HepG2 (cell line): ENCODE results near the gene PIGN. TPM values are rescaled to one million over a fixed set of nuclear protein-coding genes. Genes with fewer than 3 reads are reported as not detected.

ENCODE experiments used
- AKNA ChIP-seq: sonication (generic); formaldehyde crosslinking; IDR thresholded peaks from 2 replicates; pipeline ENCODE4 v1.4.0; 2020; ENCODE audit warnings: missing genetic modification reagents, borderline replicate concordance
- CC2D1A ChIP-seq: sonication (generic); formaldehyde crosslinking; IDR thresholded peaks from 2 replicates; pipeline ENCODE4 v1.8.1; 2023; ENCODE audit warnings: mild to moderate bottlenecking, missing genetic modification reagents
- GABPA ChIP-seq, 2 experiments: IDR thresholded peaks; 2 replicates each; pipeline ENCODE4 v1.6.1; 2011 to 2016; ENCODE audit warnings: low read depth in 2 of 2, low read length in 1 of 2, missing biosample characterization in 1 of 2, missing genetic modification characterization in 1 of 2
- IRF2 ChIP-seq: IDR thresholded peaks from 2 replicates; pipeline ENCODE4 v1.6.1; 2018; ENCODE audit warnings: missing genetic modification reagents, missing compliant biosample characterization
- JUN ChIP-seq: sonication (generic); formaldehyde crosslinking; IDR thresholded peaks from 2 replicates; pipeline ENCODE4 v1.4.0; 2020; ENCODE audit warnings: mild to moderate bottlenecking, missing genetic modification reagents
- KDM4B ChIP-seq: sonication (generic); formaldehyde crosslinking; IDR thresholded peaks from 2 replicates; pipeline ENCODE4 v1.4.0; 2020; ENCODE audit warnings: missing genetic modification reagents
- NFE2L2 ChIP-seq: fragments of 150-350 bp; IDR thresholded peaks from 2 replicates; pipeline ENCODE4 v1.6.1; 2014; ENCODE audit warnings: low read length
- PHF8 ChIP-seq: sonication (generic); formaldehyde crosslinking; IDR thresholded peaks from 2 replicates; pipeline ENCODE4 v1.5.0; 2020; ENCODE audit warnings: missing genetic modification reagents
- RBM39 ChIP-seq: fragments of 200-400 bp; formaldehyde crosslinking; IDR thresholded peaks from one replicate; pipeline ENCODE4 v1.6.1; 2018; ENCODE audit warnings: antibody characterized with exemption, mild to moderate bottlenecking, low read depth, low read length; ENCODE audit not compliant: poor library complexity, severe bottlenecking
- SMYD3 ChIP-seq: sonication (generic); formaldehyde crosslinking; IDR thresholded peaks from 2 replicates; pipeline ENCODE4 v1.8.1; 2023; ENCODE audit warnings: mild to moderate bottlenecking, missing genetic modification reagents
- TARDBP ChIP-seq: sonication (generic); formaldehyde crosslinking; IDR thresholded peaks from 2 replicates; pipeline ENCODE4 v1.8.0; 2022; ENCODE audit warnings: mild to moderate bottlenecking, missing genetic modification reagents
- TBX2 ChIP-seq: sonication (generic); formaldehyde crosslinking; IDR thresholded peaks from 2 replicates; pipeline ENCODE4 v1.5.0; 2020; ENCODE audit warnings: missing genetic modification reagents, mild to moderate bottlenecking, borderline replicate concordance
- ZBTB46 ChIP-seq: sonication (generic); formaldehyde crosslinking; IDR thresholded peaks from 2 replicates; pipeline ENCODE4 v1.4.0; 2020; ENCODE audit warnings: mild to moderate bottlenecking, missing genetic modification reagents, borderline replicate concordance
- ZFP36L1 ChIP-seq: sonication (generic); formaldehyde crosslinking; IDR thresholded peaks from 2 replicates; pipeline ENCODE4 v1.8.0; 2022; ENCODE audit warnings: mild to moderate bottlenecking, missing genetic modification reagents, moderate library complexity
- ZNF567 ChIP-seq: sonication (generic); formaldehyde crosslinking; IDR thresholded peaks from 2 replicates; pipeline ENCODE4 v1.8.1; 2023; ENCODE audit warnings: mild to moderate bottlenecking, missing genetic modification reagents, borderline replicate concordance
- ZNF598 ChIP-seq: sonication (generic); formaldehyde crosslinking; IDR thresholded peaks from 2 replicates; pipeline ENCODE4 v1.5.1; 2020; ENCODE audit warnings: mild to moderate bottlenecking, missing genetic modification reagents, borderline replicate concordance
- ZNF772 ChIP-seq: sonication (generic); formaldehyde crosslinking; IDR thresholded peaks from 2 replicates; pipeline ENCODE4 v1.5.0; 2020; ENCODE audit warnings: mild to moderate bottlenecking, missing genetic modification reagents
- ZSCAN5A ChIP-seq: sonication (generic); formaldehyde crosslinking; IDR thresholded peaks from 2 replicates; pipeline ENCODE4 v1.8.0; 2022; ENCODE audit warnings: mild to moderate bottlenecking, missing genetic modification reagents, borderline replicate concordance
- polyA plus RNA-seq, 8 experiments: library from polyadenylated mRNA; depleted of rRNA in 3 of 8; stranded (reverse) in 7 of 8; unstranded in 1 of 8; fragments of >200 nt; fragmentation: Illumina TruSeq in 4 of 8; extraction: Trizol in 4 of 8; gene quantifications; 2 replicates each; pipeline versions ENCODE4 v1.2.1 to v1.2.3, GENCODE V29; 2011 to 2016; ENCODE audit warnings: low read depth in 4 of 8, missing spikeins in 1 of 8, mixed read lengths in 1 of 8; ENCODE audit not compliant: insufficient read depth in 1 of 8
- total RNA-seq, 5 experiments: library from RNA; depleted of rRNA; stranded (reverse); fragments of >200 nt; fragmentation: Illumina TruSeq; extraction: Trizol; gene quantifications; 2 replicates each; pipeline ENCODE4 v1.2.3, GENCODE V29; 2016; ENCODE audit warnings: low read depth in 1 of 5
- TF ChIP-seq, protein P1 (sequence below): sonication (generic); formaldehyde crosslinking; IDR thresholded peaks from 2 replicates; pipeline ENCODE4 v1.5.0; 2020; ENCODE audit warnings: missing genetic modification reagents
- TF ChIP-seq, protein P2 (sequence below): IDR thresholded peaks from 2 replicates; pipeline ENCODE4 v1.6.1; 2012; ENCODE audit warnings: inconsistent platforms

The PIGN gene
- total and polyA plus RNA-seq, 2 of the 13 experiments (the other 11 are each of a cell fraction or from before 2014, with no cell fraction given) = 15.5 to 33.6 TPM

DNA sequence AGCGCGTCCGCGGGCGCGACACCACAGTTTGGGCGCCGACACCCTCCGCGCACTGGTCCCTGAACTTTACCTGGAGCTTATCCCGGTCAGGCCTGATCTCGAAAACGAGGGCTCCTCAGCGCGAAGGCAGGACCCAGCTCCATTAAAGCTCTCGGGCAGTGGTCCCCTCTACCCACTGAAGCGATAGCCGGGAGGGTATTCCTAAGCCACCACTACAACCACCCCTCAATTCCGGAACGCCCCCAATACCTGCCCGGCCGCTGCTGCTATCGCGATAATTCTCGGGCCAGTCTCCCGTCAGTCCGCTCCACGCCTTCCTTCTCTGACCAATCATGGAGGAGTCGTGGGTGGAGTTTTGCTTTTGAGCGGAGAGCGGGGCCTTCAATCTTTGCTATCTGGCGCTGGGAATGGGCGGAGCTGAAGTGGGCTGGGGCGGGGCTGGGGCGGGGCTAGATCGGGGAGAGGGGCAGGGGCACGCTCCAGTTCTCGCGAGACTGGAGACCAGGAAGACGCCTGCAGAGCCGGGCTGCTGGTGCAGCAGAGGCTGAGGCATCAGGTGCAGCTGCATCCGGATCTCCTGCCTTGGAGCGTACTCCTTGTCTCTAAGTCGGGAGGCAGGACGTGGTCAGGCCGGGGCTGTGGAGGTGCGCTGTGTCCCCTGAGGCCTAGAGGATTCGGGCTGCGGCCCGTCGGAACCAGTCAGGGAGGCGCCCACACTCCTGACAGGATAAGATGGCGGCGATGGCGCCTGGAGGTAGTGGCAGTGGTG is at the start of gene PIGN, which contains the start of gene RELCH (continued):
- TF ChIP-seq NFE2L2 (no peak), ZSCAN5A (CRISPR knock-in tag) (no peak), IRF2 (CRISPR knock-in tag) (no peak), SMYD3 (no peak), AKNA (0 out of 2 replicates have a peak, but pooled peaks have one; percentile 18), CC2D1A (CRISPR knock-in tag) (peak; percentile 69; the same call in 1 of the 2 replicates), ZNF772 (CRISPR knock-in tag) (no peak; the same call in 1 of the 2 replicates), ZNF567 (CRISPR knock-in tag) (no peak), KDM4B (CRISPR knock-in tag) (no peak), RBM39 (no peak), PHF8 (CRISPR knock-in tag) (peak; percentile 84), ZBTB46 (CRISPR knock-in tag) (0 out of 2 replicates have a peak, but pooled peaks have one; percentile 70), TBX2 (CRISPR knock-in tag) (no peak), JUN (CRISPR knock-in tag) (no peak), ZFP36L1 (CRISPR knock-in tag) (no peak; the same call in 1 of the 2 replicates), TARDBP (peak; percentile 39), ZNF598 (no peak), GABPA (IDR thresholded peaks at IDR 0.05; ENCODE audit: low read depth, low read length) (no peak), GABPA (CRISPR knock-in tag; IDR thresholded peaks at IDR 0.05; ENCODE audit: low read depth) (peak; percentile 61)
- TF ChIP-seq, protein P1, sequence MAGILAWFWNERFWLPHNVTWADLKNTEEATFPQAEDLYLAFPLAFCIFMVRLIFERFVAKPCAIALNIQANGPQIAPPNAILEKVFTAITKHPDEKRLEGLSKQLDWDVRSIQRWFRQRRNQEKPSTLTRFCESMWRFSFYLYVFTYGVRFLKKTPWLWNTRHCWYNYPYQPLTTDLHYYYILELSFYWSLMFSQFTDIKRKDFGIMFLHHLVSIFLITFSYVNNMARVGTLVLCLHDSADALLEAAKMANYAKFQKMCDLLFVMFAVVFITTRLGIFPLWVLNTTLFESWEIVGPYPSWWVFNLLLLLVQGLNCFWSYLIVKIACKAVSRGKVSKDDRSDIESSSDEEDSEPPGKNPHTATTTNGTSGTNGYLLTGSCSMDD (CRISPR knock-in tag) = no peak
- TF ChIP-seq, protein P2, sequence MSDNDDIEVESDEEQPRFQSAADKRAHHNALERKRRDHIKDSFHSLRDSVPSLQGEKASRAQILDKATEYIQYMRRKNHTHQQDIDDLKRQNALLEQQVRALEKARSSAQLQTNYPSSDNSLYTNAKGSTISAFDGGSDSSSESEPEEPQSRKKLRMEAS = peak; percentile 38; the same call in 1 of the 2 replicates
